ENCODE results near the gene ANGPTL2.

DNA sequence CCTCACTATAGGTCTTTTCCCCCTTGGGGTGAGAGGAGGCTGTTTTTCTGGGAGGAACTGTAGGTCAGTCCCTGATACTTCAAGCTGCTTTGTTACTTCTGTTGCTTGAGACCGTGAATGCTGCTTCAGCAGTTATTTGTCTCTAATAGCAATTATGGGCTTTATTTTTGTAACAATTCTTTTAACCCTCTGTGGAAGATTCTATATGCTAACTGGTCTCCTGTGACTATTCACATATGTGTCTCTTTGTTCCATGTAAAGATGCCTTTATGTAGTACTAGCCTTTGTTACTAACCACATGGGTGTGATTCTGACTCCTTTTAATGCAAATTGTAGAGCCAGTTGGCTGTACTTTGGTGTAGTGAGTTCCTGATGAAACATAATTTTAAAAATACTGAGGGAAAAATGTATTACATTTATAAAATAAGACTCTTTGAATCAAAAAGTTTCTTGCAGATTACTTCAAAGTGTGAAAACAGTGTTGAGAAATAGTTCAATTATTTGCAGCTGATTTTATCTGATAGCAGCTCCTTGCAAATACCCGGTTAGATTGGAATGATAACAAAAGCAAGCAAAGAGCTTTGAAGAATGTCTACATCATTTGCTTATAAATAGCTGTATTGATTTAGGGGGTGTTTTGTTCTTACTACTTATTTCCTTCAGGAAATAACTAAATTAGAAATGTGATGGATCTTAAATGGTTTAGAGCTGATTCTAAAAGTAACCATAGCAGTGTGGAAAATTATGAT is 46.6 kb downstream of the ANGPTL2 start:
- TF ChIP-seq SPI1 (IDR thresholded peaks at IDR 0.05; ENCODE audit: low read depth, low read length) (no peak), POLR2AphosphoS5 (IDR thresholded peaks at IDR 0.05; ENCODE audit: low read depth, low read length) (no peak), POLR2A (IDR thresholded peaks at IDR 0.05; ENCODE audit: low read depth, low read length) (no peak), PAX5 (IDR thresholded peaks at IDR 0.05; ENCODE audit: insufficient read depth, low read length, severe bottlenecking) (no peak)
